Embryonic facial prominence (tissue), 1 donor: ENCODE results near the gene SGCB.

Source experiments
- DNase-seq: peaks from one replicate; pipeline ENCODE4 v3.0.0-alpha.2; 2016; ENCODE audit errors: extremely low spot score

The SGCB gene

DNA sequence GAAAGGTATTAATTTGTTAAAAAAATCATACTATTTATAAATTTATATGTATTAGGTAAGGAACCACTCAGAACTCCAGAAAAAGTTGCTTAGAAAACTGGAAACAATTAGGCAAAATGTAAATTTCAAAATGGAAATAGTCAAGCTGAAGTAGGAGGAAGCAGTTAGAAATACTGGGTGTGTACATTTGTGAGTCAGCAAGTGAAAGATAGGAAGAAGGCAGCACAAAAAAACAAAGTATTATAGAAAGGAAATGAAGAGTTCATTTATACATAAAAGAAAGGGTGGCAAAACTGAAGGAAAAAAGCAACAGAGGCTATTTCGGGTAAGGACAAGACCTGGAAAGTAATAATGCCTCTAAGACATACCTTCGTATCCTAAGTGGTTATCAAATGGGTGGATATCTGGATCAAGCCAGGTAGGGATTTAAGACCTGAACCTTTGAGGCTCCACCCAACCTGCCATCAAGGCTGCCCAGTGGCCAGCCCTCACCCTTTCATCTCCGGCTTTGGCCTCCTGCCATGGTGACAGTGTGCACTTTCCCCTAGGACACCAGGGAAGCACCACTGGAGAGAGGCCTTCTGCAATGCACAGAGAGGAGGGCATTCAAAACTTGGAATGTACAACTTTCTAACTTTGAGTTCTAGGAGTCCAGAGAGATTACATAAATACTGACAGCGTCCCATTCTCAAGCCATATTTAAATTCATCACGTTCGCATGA, 18.0 kb downstream of the SGCB start, which contains the start of gene LRRC66:
Gene LRRC66 (minus strand): TSS at position 428 of the 722 bp plus-strand sequence. CDS start 2,750 bp downstream, outside the sequence.
- DNase-seq = no peak

GRCh38 chr4:52017814-52018213, 20.3 kb downstream of the SGCB start:
- DNase-seq = no peak

DNA sequence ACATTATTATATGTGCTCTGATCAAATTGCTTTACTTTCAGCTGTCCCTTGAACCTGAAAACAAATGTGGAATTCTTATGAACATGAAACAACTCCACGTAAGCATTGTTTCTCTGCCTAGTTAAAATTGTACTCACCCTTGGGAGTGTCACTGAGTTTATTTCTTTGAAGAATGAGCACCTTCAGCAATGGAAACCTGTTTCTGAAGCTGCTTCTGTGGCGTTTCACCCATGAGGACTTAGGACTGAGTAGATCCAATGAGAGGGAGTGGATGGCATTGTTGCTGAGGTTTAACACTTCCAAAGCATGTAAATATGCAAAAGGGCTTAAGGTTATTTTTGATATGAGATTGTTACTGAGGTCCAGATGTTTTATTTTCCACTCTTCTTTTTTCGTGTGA, 21.1 kb downstream of the SGCB start:
- no peak for DNase-seq

DNA sequence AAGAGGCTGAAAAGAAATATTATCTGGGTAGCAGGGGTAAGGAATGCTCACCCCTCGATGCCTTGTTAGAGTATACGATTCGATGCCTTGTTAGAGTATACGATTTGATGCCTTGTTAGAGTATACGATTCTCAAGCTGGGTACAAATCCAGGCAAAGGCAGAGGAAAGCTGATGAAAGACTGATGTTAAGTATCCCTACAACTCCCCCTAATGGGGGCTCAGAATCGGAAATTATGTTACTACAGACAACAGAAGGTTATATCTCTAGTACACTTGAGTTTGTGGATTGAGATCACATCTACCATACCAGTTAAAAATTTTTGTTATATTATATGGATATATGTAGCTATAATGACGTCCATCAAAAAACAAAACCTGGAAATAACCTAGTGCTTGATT, 22.7 kb downstream of the SGCB start:
- no peak for DNase-seq

DNA sequence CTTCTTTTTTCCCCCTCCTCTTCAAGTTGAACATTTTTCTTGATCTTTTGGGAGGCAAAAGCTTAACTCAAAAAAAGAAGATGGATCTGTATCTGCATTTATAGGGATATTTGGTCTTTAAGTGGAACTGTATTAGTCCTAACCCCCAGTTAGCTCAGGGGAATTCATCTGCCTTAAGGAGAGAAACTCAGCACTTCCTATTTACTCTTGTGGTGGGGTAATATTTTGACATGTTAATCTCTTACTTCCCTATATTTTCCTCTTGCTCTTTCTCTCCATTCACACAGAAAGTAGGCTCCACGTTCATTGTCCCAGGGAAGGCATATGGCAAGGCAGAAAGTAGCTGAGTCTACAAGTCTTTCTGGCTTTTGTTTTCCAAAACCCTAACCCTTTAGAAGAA, 23.2 kb downstream of the SGCB start:
- no peak for DNase-seq

DNA sequence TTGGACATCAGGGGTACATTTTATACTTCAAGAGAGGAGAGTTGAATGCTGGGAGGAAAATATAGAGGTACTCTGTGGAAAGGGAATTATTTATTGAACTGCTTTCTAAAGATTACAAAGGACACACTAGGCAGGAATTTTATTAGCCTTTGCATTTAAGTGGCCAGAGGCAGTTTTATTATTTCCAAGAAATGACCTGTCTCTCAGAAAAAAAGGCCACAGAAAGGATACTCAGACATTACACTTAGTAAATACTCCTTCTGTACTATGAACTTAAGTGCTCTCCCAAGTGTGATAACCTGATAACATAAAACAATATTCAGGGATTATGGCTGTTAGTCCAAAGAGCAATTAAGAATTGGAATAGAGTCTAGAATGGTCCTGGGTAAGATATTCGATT, 25.4 kb downstream of the SGCB start:
- DNase-seq = no peak

GRCh38 chr4:52010986-52011385, 27.1 kb downstream of the SGCB start:
- DNase-seq = no peak

- no peak for DNase-seq
Observed at GRCh38 chr4:52006887-52007286, 31.2 kb downstream of the SGCB start.

- DNase-seq = no peak
Observed at GRCh38 chr4:52005604-52006273, 32.4 kb downstream of the SGCB start.

DNA sequence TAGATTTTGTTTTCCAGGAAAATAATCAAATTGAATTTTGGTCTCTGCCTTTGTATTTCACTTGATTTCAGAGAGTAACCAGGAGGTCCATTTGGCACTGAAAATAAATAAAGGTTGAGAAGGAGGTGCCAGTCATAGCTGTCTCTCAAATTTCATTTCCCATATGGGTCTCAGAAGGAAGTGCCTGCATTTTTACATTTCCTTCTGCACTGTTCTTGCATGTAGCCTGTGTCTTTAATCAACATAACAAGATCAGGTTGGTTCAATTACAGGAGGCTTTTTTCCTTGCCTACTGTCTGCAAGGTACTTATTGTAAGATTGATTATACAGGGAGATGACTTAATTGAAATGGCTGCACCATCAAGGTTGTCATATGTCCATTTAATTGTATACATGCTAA, 33.7 kb downstream of the SGCB start:
- no peak for DNase-seq

DNA sequence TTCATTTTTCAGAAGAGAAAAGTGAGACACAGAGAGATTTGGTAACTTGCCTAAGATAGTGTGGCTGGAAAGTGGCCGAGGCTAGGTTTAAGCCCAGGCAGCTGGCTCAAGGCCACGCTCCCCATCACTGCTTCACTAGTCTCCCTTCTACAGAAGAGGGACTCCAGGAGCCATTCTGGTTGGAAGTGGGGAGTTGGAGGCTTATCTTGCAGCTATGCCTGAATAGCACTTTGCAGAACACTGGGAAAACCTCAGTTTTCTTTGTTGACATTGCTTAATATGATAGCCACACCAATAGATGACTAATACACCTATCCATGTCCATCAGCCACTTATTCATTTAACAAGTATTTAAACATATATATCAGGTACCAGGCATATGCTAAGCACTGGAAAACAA, 36.5 kb downstream of the SGCB start:
- DNase-seq = no peak

- no peak for DNase-seq
Observed at GRCh38 chr4:51999250-51999649, 38.8 kb downstream of the SGCB start.

- DNase-seq = no peak
Observed at GRCh38 chr4:51998837-51999236, 39.3 kb downstream of the SGCB start.

DNA sequence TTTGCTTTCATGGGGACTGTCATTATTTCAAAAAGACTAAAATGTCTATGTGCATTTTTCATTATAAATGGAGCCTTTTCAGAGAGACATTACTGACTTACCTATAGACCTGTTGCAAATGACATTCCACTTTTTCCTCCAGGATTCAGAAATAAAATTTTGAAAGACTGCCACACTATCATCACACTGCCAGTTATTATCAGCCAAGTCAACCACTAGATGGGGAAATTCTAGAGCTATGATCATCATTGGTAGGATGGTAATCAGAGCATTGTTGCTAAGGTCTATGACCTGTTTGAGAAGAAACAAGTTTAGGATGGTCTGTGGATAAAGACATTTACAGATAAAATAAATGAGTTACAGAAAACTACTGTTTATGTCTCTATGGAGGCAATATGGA, 40.5 kb downstream of the SGCB start:
- DNase-seq = no peak

DNA sequence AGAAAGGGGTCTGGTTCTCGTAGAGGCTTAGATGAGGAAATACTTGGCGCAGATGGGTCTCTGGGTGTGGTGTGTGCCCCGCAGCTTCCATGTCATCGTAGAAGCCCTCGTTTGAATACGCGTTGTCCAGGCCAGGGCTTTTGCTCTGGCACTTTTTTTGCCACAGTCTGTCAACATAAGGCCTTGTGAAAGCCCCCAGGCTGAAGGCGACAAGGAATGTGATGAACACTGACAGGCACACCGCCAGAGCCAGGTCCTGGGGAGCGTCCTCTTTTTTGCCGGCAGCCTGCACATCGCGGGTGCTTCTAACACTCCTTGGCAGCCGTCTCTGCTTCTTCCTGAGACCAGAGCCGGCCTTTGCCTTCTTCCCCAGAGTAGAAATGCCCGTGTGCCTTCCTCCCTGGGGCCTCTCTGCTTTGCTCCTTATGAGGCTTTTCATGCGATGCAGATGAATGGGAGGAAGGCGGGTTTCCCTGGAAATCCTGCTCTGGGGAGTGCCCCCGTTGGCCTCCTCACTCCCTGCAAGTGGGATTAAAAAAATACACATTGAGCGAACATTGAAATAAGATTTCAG, 42.4 kb downstream of the SGCB start:
- DNase-seq = no peak
